Epithelial cell of esophagus (primary cell): ENCODE data around the gene ZNF208.
"Not testable (repeated sequence)": the region's sequence is repeated elsewhere in the genome, so short reads cannot be mapped to it uniquely, and the experiment has no call there.

Experiments
- DNase-seq: peaks from one replicate; pipeline ENCODE4 v3.0.0; 2010; ENCODE audit warnings: low read depth
- H3K4me3 ChIP-seq: 2 replicates; pipeline ENCODE4 v1.5.1; 2011; ENCODE audit warnings: mild to moderate bottlenecking, low read length, control low read depth
- TF ChIP-seq, protein P1 (sequence below): IDR thresholded peaks from 2 replicates; pipeline ENCODE4 v1.5.1; 2011; ENCODE audit warnings: low read depth, mild to moderate bottlenecking, low read length, control low read depth, inconsistent platforms; ENCODE audit not compliant: insufficient read depth; ENCODE audit errors: missing control alignments

The ZNF208 gene

DNA sequence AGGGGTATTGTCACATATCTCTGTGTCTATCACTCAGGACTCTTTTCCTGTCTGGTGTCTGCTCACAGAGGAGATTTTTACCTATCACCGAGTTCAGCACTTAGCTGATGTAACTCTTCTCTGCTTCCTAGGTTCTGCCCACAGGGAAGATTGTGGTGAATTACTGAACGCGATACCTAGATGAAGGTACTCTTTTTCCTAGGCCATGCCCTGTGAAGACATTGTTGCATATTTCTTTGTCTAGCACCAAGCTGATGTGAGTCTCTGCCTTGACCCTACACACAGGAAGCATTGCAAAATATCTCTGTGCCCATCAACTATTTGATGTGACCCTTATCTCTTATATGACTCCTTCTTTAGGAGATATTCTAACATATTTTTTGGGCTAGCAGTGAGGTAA lies 102.7 kb downstream of the ZNF208 start:
- H3K4me3 ChIP-seq = no peak overlapping the region
- no peak for DNase-seq
- TF ChIP-seq, protein P1, sequence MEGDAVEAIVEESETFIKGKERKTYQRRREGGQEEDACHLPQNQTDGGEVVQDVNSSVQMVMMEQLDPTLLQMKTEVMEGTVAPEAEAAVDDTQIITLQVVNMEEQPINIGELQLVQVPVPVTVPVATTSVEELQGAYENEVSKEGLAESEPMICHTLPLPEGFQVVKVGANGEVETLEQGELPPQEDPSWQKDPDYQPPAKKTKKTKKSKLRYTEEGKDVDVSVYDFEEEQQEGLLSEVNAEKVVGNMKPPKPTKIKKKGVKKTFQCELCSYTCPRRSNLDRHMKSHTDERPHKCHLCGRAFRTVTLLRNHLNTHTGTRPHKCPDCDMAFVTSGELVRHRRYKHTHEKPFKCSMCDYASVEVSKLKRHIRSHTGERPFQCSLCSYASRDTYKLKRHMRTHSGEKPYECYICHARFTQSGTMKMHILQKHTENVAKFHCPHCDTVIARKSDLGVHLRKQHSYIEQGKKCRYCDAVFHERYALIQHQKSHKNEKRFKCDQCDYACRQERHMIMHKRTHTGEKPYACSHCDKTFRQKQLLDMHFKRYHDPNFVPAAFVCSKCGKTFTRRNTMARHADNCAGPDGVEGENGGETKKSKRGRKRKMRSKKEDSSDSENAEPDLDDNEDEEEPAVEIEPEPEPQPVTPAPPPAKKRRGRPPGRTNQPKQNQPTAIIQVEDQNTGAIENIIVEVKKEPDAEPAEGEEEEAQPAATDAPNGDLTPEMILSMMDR = no peak

DNA sequence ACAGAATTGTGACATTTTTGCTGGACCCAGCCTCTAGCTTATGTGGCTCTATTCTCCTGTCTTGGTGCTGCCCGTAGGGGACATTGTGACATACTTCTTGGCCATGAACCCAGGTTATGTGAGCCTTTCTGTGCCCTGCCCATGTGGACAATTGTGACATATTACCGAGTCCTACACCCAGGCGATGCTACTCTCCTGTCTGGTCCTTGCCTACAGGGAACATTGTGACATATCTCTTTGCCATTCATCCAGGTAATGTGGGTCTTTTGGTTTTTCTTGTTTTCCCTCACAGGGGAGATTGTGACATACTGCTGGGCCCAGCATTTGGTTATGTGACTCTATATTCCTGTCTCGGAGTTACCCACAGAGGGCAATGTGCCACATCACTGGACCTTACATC lies 103.2 kb downstream of the ZNF208 start:
- DNase-seq = no peak
- TF ChIP-seq, protein P1 = no peak
- no peak overlapping the region for H3K4me3 ChIP-seq

DNA sequence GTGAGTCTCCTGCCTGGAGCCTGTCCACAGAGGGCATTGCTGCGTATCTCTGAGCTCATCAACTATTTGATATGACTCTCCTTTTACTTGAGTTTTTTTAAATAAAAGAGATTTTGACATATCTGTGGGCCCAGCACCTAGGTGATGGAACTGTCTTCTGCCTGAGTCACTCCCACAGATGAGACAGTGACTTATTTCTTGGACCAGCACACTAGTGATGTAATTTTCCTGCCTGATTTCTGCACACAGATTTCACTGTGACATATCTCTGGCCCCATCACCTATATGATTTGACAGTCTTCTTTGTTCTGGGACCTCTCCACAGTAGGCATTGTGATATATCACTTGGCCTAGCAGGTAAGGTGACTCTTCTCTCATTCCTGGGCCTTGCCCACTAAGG lies 108.2 kb downstream of the ZNF208 start:
- TF ChIP-seq, protein P1 = no peak
- DNase-seq = no peak

DNA sequence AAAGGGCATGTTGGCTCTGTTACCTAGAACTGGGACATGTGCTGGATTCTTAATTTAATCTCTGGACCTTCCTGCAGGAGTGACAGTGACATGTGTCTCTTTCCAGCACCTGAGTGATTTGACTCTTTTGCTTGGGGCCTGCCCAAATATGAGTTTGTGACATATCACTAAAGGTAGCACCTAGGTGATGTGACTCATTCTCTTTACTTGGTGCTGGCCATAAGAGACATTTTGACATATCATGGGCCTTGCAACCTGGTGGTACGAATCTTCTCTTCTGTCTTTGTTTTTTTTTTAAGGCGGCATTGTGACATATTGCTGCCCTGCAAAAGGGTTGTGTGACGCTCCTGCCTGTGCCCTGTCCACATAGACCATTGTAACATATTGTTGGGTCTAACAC lies 108.9 kb downstream of the ZNF208 start:
- TF ChIP-seq, protein P1 = no peak
- no peak for DNase-seq
- no peak overlapping the region for H3K4me3 ChIP-seq

More for the DNA sequence above, 108.2 kb downstream of the ZNF208 start:
- H3K4me3 ChIP-seq = no peak overlapping the region

DNA sequence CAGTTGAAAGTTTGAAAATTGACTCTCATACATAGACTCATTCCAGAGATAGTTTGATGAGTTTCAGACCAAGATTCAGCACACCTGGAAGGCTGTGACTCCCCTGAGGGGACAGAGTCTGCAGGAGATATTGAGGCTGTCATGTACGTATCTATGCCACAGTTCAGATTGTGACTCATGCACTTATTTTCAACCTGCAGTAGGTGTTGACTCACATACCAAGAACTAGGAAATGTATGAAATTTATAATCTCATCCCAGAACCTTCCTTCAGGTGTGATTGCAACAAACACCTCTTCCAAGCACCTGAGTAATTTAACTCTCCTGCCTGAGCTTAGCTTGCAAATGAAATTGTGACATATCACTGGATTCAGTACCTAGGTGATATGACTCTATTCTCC lies 110.3 kb downstream of the ZNF208 start:
- H3K4me3 ChIP-seq = no peak overlapping the region
- TF ChIP-seq, protein P1 = no peak
- peak; percentile 38 for DNase-seq

DNA sequence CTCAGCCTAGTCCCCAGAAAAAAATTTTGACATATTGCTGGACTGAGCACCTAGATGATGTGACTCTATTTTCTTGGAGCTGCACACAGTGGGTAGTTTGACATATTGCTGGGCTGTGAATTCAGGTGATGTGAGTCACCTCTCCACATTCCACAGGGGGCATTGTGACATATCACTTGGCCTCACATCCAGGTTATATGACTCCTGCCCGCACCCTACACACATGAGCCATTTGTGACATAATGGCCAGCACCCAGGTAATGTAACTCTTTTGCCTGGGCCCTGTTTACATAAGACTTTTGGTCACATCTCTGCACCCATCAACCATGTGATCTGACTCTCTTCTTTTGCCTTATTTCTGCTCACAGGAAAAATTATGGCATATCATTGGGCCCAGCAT lies 119.7 kb downstream of the ZNF208 start:
- H3K4me3 ChIP-seq = no peak overlapping the region
- DNase-seq = no peak
- TF ChIP-seq, protein P1 = no peak

DNA sequence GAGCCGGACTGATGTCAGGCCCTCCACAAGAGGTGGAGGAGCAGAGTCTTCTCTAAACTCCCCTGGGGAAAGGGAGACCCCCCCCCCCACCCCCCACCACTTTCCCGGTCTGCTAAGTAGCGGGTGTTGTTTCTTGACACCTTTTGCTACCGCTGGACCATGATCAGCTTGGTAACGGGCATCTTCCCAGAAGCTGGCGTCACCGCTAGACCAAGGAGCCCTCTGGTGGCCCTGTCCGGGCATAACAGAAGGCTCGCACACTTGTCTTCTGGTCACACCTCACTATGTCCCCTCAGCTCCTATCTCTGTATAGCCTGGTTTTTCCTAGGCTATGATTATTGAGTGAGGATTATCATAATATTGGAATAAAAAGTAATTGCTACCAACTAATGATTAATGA lies 120.7 kb downstream of the ZNF208 start:
- DNase-seq, H3K4me3 ChIP-seq: not testable (repeated sequence)

DNA sequence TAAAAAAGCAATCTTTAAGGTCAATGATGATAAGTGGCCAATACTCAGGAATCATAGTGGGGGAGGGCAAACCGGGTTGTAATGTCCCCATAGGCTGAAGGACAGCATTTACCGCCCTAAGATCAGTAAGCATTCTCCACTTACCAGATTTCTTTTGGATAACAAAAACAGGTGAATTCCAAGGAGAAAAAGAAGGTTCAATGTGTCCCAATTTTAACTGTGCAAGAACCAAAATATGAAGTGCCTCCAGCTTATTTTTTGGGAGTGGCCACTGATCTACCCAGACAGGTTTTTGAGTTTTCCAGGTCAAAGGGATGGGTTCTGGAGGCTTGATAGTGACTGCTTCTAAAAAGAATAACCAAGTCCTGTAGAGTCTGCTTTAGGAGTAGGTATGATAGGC lies 125.2 kb downstream of the ZNF208 start:
- not testable (repeated sequence) for H3K4me3 ChIP-seq, DNase-seq

DNA sequence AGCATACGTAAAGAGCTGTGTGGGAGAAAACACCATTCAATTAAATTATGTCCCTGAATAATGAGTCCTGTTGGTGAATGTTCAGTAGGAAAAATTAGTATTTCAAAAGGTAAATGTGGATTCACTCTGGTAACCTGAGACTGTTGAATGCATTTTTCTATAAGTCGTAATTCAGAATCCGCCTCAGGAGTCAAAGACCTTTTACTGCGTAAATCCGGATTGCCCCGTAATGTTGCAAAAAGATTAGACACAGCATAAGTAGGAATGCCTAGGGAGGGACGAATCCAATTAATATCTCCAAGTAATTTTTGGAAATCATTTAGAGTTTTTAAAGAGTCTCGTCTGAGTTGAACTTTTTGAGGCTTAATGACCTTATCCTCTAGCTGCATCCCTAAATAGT lies 126.0 kb downstream of the ZNF208 start:
- not testable (repeated sequence) for DNase-seq

More for the DNA sequence above, 126.0 kb downstream of the ZNF208 start:
- not testable (repeated sequence) for H3K4me3 ChIP-seq
